ENCODE measurements around the gene FCHSD1. TPM values are rescaled to one million over a fixed set of nuclear protein-coding genes. Genes with fewer than 3 reads are reported as not detected.

Gene FCHSD1
- total RNA-seq, 1 experiment from 2014 or later = 23.1 TPM

GRCh38 chr5:141630570-141631140 is 20.6 kb downstream of the FCHSD1 start:
- H3K79me2 ChIP-seq (ENCODE audit: insufficient read depth, low read length) = peaks cover 4% of the 10 kb centered on the region; the same call in 1 of the 2 replicates
- H2BK20ac ChIP-seq (ENCODE audit: low read depth, low read length, poor library complexity, severe bottlenecking) = no peak overlapping the region
- WGBS (ENCODE audit: extremely low coverage, insufficient read length, low lambda C conversion rate) = no CpG with 5 or more reads among the region's 5 CpGs

More at GRCh38 chr5:141630570-141631140, 20.6 kb downstream of the FCHSD1 start:
- no peak overlapping the region for H3K27ac ChIP-seq (ENCODE audit: insufficient read length, low read depth, low read length)
- no peak for DNase-seq
- H3K27me3 Mint-ChIP-seq (ENCODE audit: low read depth) = no peaks in the 10 kb centered on the region
- no peak overlapping the region for H3K4ac ChIP-seq (ENCODE audit: low read depth, low read length)
- H2BK5ac ChIP-seq (ENCODE audit: insufficient read length, low read length) = no peak overlapping the region
- no peak overlapping the region for H3K56ac ChIP-seq (ENCODE audit: insufficient read length, low read depth, low read length)
- no peak overlapping the region for H2AFZ ChIP-seq (ENCODE audit: low read length)
- peaks cover 23 to 62% (median 53%) of the 10 kb centered on the region in 3 experiments; a peak in 6 of 7 replicates for H3K36me3 Mint-ChIP-seq (ENCODE audit: insufficient read depth in 1 of 3, low read depth in 3 of 3)
- no peak overlapping the region for H3K9ac ChIP-seq (ENCODE audit: extremely low read depth, insufficient read length, low read length)
- H2BK12ac ChIP-seq (ENCODE audit: insufficient read length, low read depth, low read length) = no peak overlapping the region
- no peak overlapping the region for H4K8ac ChIP-seq (replicated peaks; ENCODE audit: insufficient read length, low read depth, low read length)
- H3K4me1 ChIP-seq (ENCODE audit: insufficient read depth, low read length) = peaks cover under 1% of the 10 kb centered on the region; the same call in 1 of the 2 replicates
- peaks cover under 1% of the 10 kb centered on the region for H3K23me2 ChIP-seq (ENCODE audit: insufficient read length, low read depth, low read length, poor library complexity, severe bottlenecking)
- no peak overlapping the region for H4K91ac ChIP-seq (ENCODE audit: insufficient read length, low read depth, low read length)
- no peak overlapping the region for H2AK5ac ChIP-seq (ENCODE audit: insufficient read length, low read length)
- H3K9me3 Mint-ChIP-seq = no peaks in the 10 kb centered on the region
- H3T11ph ChIP-seq (ENCODE audit: low read length) = no peak overlapping the region
- H3K4me2 ChIP-seq (ENCODE audit: insufficient read depth, insufficient read length, low read length) = no peak overlapping the region
- H3K14ac ChIP-seq (ENCODE audit: insufficient read depth, low read length) = no peak overlapping the region
- no peak overlapping the region for H3K18ac ChIP-seq (ENCODE audit: insufficient read length, low read depth, low read length)
- no peaks in the 10 kb centered on the region for H3K9me3 ChIP-seq (ENCODE audit: control insufficient read depth, low read depth, low read length)
- H3K23ac ChIP-seq (ENCODE audit: insufficient read length, low read depth, low read length) = no peak overlapping the region
- TF ChIP-seq CTCF (conservative IDR thresholded peaks at IDR 0.05) = no peak
- no peaks in the 10 kb centered on the region for H4K20me1 ChIP-seq (ENCODE audit: control insufficient read depth, insufficient read depth, insufficient read length)
- no peak overlapping the region for H4K5ac ChIP-seq (ENCODE audit: insufficient read length, low read depth, low read length)
- H3K27me3 ChIP-seq (ENCODE audit: insufficient read depth, low read length) = no peaks in the 10 kb centered on the region
- H2BK120ac ChIP-seq (ENCODE audit: low read depth, low read length, poor library complexity, severe bottlenecking) = no peak overlapping the region
- no peak overlapping the region for H3K27ac Mint-ChIP-seq
- H3K4me1 Mint-ChIP-seq = peaks cover 9% of the 10 kb centered on the region in 2 experiments
- no peak overlapping the region for H3K4me3 Mint-ChIP-seq
- H2BK15ac ChIP-seq (ENCODE audit: low read depth, low read length) = no peak overlapping the region
- peaks cover 10% of the 10 kb centered on the region for H3K79me1 ChIP-seq (ENCODE audit: insufficient read depth, low read depth, low read length, poor library complexity, severe bottlenecking)
